Prostate gland (tissue), 2 donors: ENCODE results near the gene RILP. TPM values are rescaled to one million over a fixed set of nuclear protein-coding genes. Genes with fewer than 3 reads are reported as not detected.
A peak's percentile ranks its signal among the peaks of the same experiment; 100 is the strongest.

Experiments
- DNase-seq: peaks from one replicate; pipeline ENCODE4 v3.0.0-alpha.2; 2019; ENCODE audit warnings: low spot score
- H3K27ac ChIP-seq, 2 donors: fragments of 200-600 bp; sonication (generic); 2 replicates each; pipeline ENCODE4 v1.5.1; 2017 to 2019
- H3K27me3 ChIP-seq: fragments of 200-600 bp; sonication (generic); replicated peaks from 2 replicates; pipeline ENCODE4 v1.5.1; 2019; ENCODE audit not compliant: insufficient read depth
- H3K36me3 ChIP-seq, 2 donors: fragments of 200-600 bp; sonication (generic); 1 replicate in 1 of 2; 2 replicates in 1 of 2; pipeline versions ENCODE4 v1.5.1 to v1.8.1; 2017 to 2019
- H3K4me1 ChIP-seq: fragments of 200-600 bp; sonication (generic); replicated peaks from 2 replicates; pipeline ENCODE4 v1.5.1; 2019
- H3K4me3 ChIP-seq, 2 donors: fragments of 200-600 bp; sonication (generic); 2 replicates each; pipeline ENCODE4 v1.5.1; 2017 to 2019
- H3K9me3 ChIP-seq: fragments of 200-600 bp; sonication (generic); 2 replicates; pipeline ENCODE4 v1.5.1; 2017
- POLR2A ChIP-seq: fragments of 450-650 bp; IDR thresholded peaks from one replicate; pipeline ENCODE4 v1.6.1; 2016; ENCODE audit warnings: antibody characterized with exemption, mild to moderate bottlenecking
- POLR2AphosphoS5 ChIP-seq: sonication (generic); formaldehyde crosslinking; IDR thresholded peaks from one replicate; pipeline ENCODE4 v1.6.1; 2017; ENCODE audit warnings: antibody characterized with exemption
- WGBS: methylation state at CpG from one replicate; pipeline ENCODE4 v1.1.5; 2018; 5-methylcytosine and 5-hydroxymethylcytosine counted together
- intact Hi-C: fragments of 100-400 bp; cut with DNase I; formaldehyde crosslinking; loops from one replicate; pipeline ENCODE4 v1.14.2; 2022
- total RNA-seq, 2 donors: library from RNA; depleted of rRNA; stranded (reverse); fragments of >200 nt; gene quantifications; one replicate each; pipeline ENCODE4 v1.1.0, GENCODE V29; 2016
- TF ChIP-seq, protein P1 (sequence below), 4 experiments: fragments of 200-600 bp in 2 of 4; fragments of 450-650 bp in 2 of 4; sonication (generic) in 2 of 4; IDR thresholded peaks; 1 replicate in 3 of 4; 2 replicates in 1 of 4; pipeline ENCODE4 v1.5.1; 2016 to 2019; ENCODE audit warnings: antibody characterized with exemption in 4 of 4, mild to moderate bottlenecking in 2 of 4, moderate library complexity in 2 of 4

RILP gene
- total RNA-seq, 2 donors from 2014 or later: 16.9 to 24.4 TPM

DNA sequence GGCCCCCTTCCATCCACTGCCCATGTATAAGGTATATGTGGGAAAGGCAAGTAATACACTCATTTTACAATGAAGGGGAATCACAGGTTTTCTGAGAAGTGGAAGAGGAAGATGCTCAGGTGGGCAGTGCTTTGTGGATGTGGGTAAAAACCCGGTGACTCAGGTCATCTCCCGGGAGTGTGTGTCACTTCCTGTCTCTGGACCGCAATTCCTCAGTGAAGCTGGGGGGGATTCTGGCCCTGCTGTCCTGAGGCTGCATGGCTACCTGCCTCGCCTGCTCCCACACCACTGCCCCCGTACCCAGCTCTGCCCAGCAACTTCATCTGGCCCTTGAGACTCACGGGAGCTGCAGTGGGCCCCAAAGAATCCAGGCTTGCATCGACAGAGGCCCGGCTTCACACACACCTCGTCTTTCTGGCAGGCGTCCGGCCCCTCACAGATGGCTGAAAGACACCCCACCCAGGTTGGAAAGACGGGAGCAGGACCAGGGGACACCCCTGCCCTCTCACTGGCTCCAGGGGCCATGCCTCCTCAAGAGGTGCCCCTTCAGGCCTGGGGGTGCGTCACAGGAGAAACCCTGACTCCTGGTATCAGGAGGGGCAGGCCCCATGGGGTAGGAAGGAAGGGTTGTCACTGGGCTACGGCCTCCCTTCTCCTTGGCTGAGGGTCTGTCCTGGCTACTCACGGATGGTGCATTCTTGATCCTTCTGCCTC is 5.0 kb downstream of the RILP start:
- H3K27me3 ChIP-seq: no peaks in the 10 kb centered on the region
- no peak for DNase-seq
- H3K27ac ChIP-seq: peak overlapping the region in 1 of 2 donors; percentile 19
- 77% methylated on average over 15 of the region's 15 CpGs for WGBS
- TF ChIP-seq POLR2AphosphoS5 (no peak), POLR2A (no peak)
- TF ChIP-seq, protein P1, sequence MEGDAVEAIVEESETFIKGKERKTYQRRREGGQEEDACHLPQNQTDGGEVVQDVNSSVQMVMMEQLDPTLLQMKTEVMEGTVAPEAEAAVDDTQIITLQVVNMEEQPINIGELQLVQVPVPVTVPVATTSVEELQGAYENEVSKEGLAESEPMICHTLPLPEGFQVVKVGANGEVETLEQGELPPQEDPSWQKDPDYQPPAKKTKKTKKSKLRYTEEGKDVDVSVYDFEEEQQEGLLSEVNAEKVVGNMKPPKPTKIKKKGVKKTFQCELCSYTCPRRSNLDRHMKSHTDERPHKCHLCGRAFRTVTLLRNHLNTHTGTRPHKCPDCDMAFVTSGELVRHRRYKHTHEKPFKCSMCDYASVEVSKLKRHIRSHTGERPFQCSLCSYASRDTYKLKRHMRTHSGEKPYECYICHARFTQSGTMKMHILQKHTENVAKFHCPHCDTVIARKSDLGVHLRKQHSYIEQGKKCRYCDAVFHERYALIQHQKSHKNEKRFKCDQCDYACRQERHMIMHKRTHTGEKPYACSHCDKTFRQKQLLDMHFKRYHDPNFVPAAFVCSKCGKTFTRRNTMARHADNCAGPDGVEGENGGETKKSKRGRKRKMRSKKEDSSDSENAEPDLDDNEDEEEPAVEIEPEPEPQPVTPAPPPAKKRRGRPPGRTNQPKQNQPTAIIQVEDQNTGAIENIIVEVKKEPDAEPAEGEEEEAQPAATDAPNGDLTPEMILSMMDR (IDR thresholded peaks at IDR 0.05): no peak
- intact Hi-C loops: loop anchor here (5.0 kb wide), 1 partner anchor 67 kb away; no protein-coding TSS in a partner anchor
- H3K4me3 ChIP-seq: peak overlapping the region in 1 of 2 donors; percentile 10
- no peaks in the 10 kb centered on the region for H3K36me3 ChIP-seq
- H3K4me1 ChIP-seq: peaks cover 11% of the 10 kb centered on the region
- no peaks in the 10 kb centered on the region for H3K9me3 ChIP-seq

DNA sequence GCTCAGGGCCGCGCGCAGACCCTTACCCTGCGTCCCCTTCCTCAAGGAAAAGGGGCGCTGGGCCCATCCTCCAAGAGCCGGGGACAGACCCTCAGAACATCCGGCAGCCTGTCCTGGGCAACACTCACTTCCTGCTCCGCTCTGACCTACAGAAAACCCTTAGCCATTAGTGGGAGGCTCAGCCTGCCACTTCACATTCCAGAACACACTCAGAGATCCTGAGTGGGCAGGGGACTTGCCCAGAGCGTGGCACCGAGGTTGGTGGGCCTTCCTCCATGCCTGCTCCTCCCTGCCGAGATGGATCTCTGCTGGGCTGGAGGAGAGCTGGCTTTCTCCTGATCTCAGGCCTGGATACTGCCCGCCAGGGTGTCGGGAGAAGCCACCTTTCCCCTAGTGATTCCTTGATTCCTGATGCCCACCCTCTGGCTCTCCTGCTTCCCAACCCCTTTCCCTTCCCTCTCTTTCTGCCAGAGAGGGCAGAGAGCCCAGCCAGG is 5.6 kb downstream of the RILP start:
- Histone ChIP-seq H3K4me1 (peaks cover 11% of the 10 kb centered on the region), H3K9me3 (no peaks in the 10 kb centered on the region), H3K27me3 (no peaks in the 10 kb centered on the region), H3K36me3 (no peaks in the 10 kb centered on the region), H3K27ac (no peak overlapping the region), H3K4me3 (peak overlapping the region; percentile 27 to 50)
- TF ChIP-seq, protein P1 (IDR thresholded peaks at IDR 0.05): no peak
- TF ChIP-seq POLR2A: no peak
- 41% methylated on average over 10 of the region's 13 CpGs for WGBS
- intact Hi-C loops: no loop called here
- no peak for DNase-seq

DNA sequence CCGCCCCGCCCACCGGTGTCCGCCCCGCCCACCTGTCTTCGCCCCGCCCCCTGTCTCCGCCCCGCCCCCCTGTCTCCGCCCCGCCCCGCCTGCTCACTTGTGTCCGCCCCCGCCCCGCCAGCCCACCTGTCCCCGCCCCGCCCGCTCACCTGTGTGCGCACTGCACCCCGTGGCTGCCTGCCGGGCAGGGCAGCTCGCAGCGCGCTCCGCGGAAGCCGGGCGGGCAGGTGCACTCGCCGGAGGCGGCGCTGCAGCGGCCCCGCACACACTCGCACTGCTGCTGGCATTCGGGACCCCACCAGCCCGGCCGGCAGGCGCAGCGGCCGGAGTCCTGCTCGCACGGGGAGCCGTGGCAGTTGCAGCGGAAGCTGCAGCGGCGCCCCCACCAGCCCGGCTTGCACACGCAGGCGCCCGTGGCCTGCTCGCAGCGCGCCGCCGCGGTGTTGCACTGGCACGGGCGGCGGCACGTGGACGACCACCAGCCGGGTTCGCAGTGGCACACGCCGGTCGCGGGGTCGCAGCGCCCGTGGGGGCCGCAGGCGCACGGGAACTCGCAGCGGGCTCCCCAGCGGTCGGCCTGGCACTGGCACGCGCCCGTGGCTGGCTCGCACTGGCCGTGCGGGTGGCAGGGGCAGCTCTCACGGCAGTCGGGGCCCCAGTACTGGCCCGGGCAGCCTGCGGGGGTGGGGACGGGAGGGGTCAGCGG is 6.2 kb downstream of the RILP start:
- H3K4me3 ChIP-seq: peak overlapping the region; percentile 27 to 50
- H3K36me3 ChIP-seq: no peaks in the 10 kb centered on the region
- H3K9me3 ChIP-seq: no peaks in the 10 kb centered on the region
- H3K27me3 ChIP-seq: no peaks in the 10 kb centered on the region
- WGBS: 1% methylated on average over 45 of the region's 90 CpGs
- peaks cover 11% of the 10 kb centered on the region for H3K4me1 ChIP-seq
- no peak overlapping the region for H3K27ac ChIP-seq
- peak; percentile 83 for DNase-seq
- peak; percentile 37 for TF ChIP-seq POLR2A
- TF ChIP-seq POLR2AphosphoS5: no peak
- TF ChIP-seq, protein P1 (IDR thresholded peaks at IDR 0.05): peak in 3 of 4 experiments; percentile 31 to 53 (median 52)
- intact Hi-C loops: no loop called here

DNA sequence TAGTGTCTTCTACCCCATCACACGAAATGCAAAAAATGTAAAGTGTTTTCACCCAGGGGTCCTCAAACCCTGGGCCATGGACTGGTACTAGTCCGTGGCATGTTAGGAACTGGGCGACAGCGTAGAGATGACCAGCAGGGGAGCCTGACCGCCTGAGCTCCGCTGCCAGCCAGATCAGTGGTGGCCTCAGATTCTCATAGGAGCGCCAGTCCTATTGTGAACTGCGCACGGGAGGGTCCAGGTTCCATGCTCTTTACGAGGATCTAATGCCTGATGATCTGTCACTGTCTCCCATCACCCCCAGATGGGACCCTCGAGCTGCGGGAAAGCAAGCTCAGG is 8.6 kb downstream of the RILP start:
- Histone ChIP-seq H3K27me3 (no peaks in the 10 kb centered on the region), H3K9me3 (no peaks in the 10 kb centered on the region), H3K4me3 (no peak overlapping the region), H3K27ac (no peak overlapping the region), H3K4me1 (peaks cover 8% of the 10 kb centered on the region), H3K36me3 (no peaks in the 10 kb centered on the region)
- TF ChIP-seq POLR2AphosphoS5 (no peak), POLR2A (no peak)
- TF ChIP-seq, protein P1 (IDR thresholded peaks at IDR 0.05): no peak
- 74% methylated on average over 12 of the region's 12 CpGs for WGBS
- DNase-seq: no peak
- intact Hi-C loops: no loop called here
